WTC11 (cell line): ENCODE data around the gene LAIR2.

Experiments
- CREM ChIP-seq: sonication (generic); formaldehyde crosslinking; IDR thresholded peaks from 2 replicates; pipeline ENCODE4 v1.8.1; 2022; ENCODE audit warnings: mild to moderate bottlenecking, missing genetic modification reagents, moderate library complexity
- CTCF ChIP-seq: fragments of 200-600 bp; IDR thresholded peaks from 2 replicates; pipeline ENCODE4 v1.8.0; 2022; ENCODE audit warnings: antibody characterized with exemption
- E2F1 ChIP-seq: sonication (generic); formaldehyde crosslinking; IDR thresholded peaks from 2 replicates; pipeline ENCODE4 v1.8.0; 2022; ENCODE audit warnings: mild to moderate bottlenecking, missing genetic modification reagents
- E2F4 ChIP-seq: sonication (generic); formaldehyde crosslinking; IDR thresholded peaks from 2 replicates; pipeline ENCODE4 v1.8.1; 2022; ENCODE audit warnings: low read depth, mild to moderate bottlenecking, moderate library complexity, missing genetic modification reagents, borderline replicate concordance
- ESRRA ChIP-seq: sonication (generic); formaldehyde crosslinking; IDR thresholded peaks from 2 replicates; pipeline ENCODE4 v1.8.1; 2022; ENCODE audit warnings: mild to moderate bottlenecking, missing genetic modification reagents, borderline replicate concordance
- GRHL2 ChIP-seq: fragments of 250-450 bp; sonication (Bioruptor Pico); IDR thresholded peaks from 2 replicates; pipeline ENCODE4 v1.8.0; 2022; ENCODE audit warnings: mild to moderate bottlenecking, moderate library complexity; ENCODE audit not compliant: insufficient replicate concordance, severe bottlenecking
- JUN ChIP-seq: sonication (generic); formaldehyde crosslinking; IDR thresholded peaks from 2 replicates; pipeline ENCODE4 v1.8.0; 2023; ENCODE audit warnings: mild to moderate bottlenecking, missing genetic modification reagents
- NFYB ChIP-seq: sonication (generic); formaldehyde crosslinking; conservative IDR thresholded peaks from 2 replicates; pipeline ENCODE4 v1.8.0; 2022; ENCODE audit warnings: low read depth, missing genetic modification reagents
- ZBTB43 ChIP-seq: sonication (generic); formaldehyde crosslinking; IDR thresholded peaks from 2 replicates; pipeline ENCODE4 v1.8.1; 2023; ENCODE audit warnings: mild to moderate bottlenecking, missing genetic modification reagents
- ZNF121 ChIP-seq: sonication (generic); formaldehyde crosslinking; IDR thresholded peaks from 2 replicates; pipeline ENCODE4 v1.8.0; 2023; ENCODE audit warnings: missing genetic modification reagents
- ZNF138 ChIP-seq: sonication (generic); formaldehyde crosslinking; conservative IDR thresholded peaks from 2 replicates; pipeline ENCODE4 v1.8.1; 2022; ENCODE audit warnings: mild to moderate bottlenecking, moderate library complexity, missing genetic modification reagents
- ZNF219 ChIP-seq: sonication (generic); formaldehyde crosslinking; IDR thresholded peaks from 2 replicates; pipeline ENCODE4 v1.8.0; 2023; ENCODE audit warnings: missing genetic modification reagents, mild to moderate bottlenecking, borderline replicate concordance
- TF ChIP-seq, protein P1 (sequence below): sonication (generic); formaldehyde crosslinking; IDR thresholded peaks from 2 replicates; pipeline ENCODE4 v1.8.0; 2022; ENCODE audit warnings: mild to moderate bottlenecking, missing genetic modification reagents
- TF ChIP-seq, protein P2 (sequence below): sonication (generic); formaldehyde crosslinking; IDR thresholded peaks from 2 replicates; pipeline ENCODE4 v1.8.0; 2022; ENCODE audit warnings: mild to moderate bottlenecking, missing genetic modification reagents

GRCh38 chr19:54518844-54519243 lies 16.2 kb downstream of the LAIR2 start:
- no peak for TF ChIP-seq CTCF
- no peak for TF ChIP-seq ZNF219
- TF ChIP-seq ZBTB43: no peak
- TF ChIP-seq, protein P1, sequence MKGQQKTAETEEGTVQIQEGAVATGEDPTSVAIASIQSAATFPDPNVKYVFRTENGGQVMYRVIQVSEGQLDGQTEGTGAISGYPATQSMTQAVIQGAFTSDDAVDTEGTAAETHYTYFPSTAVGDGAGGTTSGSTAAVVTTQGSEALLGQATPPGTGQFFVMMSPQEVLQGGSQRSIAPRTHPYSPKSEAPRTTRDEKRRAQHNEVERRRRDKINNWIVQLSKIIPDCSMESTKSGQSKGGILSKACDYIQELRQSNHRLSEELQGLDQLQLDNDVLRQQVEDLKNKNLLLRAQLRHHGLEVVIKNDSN: no peak
- no peak for TF ChIP-seq CREM (CRISPR knock-in tag)
- no peak for TF ChIP-seq ZNF138 (CRISPR knock-in tag)
- no peak for TF ChIP-seq GRHL2 (CRISPR knock-in tag)
- no peak for TF ChIP-seq E2F1 (CRISPR knock-in tag)
- TF ChIP-seq, protein P2, sequence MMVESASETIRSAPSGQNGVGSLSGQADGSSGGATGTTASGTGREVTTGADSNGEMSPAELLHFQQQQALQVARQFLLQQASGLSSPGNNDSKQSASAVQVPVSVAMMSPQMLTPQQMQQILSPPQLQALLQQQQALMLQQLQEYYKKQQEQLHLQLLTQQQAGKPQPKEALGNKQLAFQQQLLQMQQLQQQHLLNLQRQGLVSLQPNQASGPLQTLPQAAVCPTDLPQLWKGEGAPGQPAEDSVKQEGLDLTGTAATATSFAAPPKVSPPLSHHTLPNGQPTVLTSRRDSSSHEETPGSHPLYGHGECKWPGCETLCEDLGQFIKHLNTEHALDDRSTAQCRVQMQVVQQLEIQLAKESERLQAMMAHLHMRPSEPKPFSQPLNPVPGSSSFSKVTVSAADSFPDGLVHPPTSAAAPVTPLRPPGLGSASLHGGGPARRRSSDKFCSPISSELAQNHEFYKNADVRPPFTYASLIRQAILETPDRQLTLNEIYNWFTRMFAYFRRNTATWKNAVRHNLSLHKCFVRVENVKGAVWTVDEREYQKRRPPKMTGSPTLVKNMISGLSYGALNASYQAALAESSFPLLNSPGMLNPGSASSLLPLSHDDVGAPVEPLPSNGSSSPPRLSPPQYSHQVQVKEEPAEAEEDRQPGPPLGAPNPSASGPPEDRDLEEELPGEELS: no peak
- no peak for TF ChIP-seq JUN
- no peak for TF ChIP-seq ZNF121 (CRISPR knock-in tag)
- no peak for TF ChIP-seq ESRRA
- no peak for TF ChIP-seq E2F4
- no peak for TF ChIP-seq NFYB (CRISPR knock-in tag)
